ENCODE measurements around the gene PSMD13. TPM values are rescaled to one million over a fixed set of nuclear protein-coding genes. Genes with fewer than 3 reads are reported as not detected.

PSMD13 gene
- total RNA-seq, 1 experiment from 2014 or later: 141 TPM

DNA sequence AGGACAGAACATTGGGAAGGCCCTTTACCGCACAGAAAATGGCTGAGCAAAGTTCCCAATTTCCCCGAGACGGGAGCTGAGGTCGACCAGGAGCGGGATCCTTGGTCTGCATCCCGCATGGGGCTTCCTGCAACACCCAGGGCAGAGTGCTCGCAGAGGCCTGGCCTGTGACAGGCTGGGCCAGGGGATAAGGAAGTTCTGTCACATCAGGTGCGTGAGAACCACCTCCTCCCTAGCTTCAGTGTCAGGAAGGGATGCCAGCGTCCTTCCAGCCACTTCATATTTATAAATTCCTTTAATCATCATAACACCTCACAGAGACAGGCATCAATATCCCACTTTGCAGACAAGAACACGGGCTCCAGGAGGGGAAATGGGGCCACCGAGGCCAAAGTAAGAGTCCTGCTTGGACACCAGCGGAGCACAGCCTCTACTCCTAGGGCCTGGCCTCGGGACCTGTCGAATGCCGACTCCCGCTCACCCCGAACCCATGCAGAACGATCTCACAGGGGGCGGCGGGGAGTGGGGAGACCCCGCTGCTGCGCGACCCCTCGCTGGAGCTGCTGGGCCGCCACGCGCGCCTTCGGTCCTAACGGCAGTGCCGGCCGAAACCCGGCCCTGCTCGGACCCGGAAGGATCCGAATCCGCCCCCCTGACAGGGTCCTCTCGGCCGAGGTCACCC lies 30.1 kb upstream of the PSMD13 start:
- Mint-ChIP-seq H3K4me1 (peaks cover 5 to 17% of the 10 kb centered on the region in 2 experiments), H3K36me3 (ENCODE audit: insufficient read depth in 1 of 3, low read depth in 3 of 3) (peaks cover 22 to 55% (median 46%) of the 10 kb centered on the region in 3 experiments), H3K9me3 (no peaks in the 10 kb centered on the region; a peak in 1 of 5 replicates), H3K27me3 (ENCODE audit: low read depth) (no peaks in the 10 kb centered on the region; the same call in 1 of the 2 replicates), H3K27ac (peak overlapping the region; percentile 65 to 85 (median 68); a peak in 3 of 7 replicates), H3K4me3 (peak overlapping the region; percentile 93 to 97)
- H2BK15ac ChIP-seq (ENCODE audit: low read depth, low read length): no peak overlapping the region
- no CpG with 5 or more reads among the region's 39 CpGs for WGBS (ENCODE audit: extremely low coverage, insufficient read length, low lambda C conversion rate)
- no peak for DNase-seq
- H3K23ac ChIP-seq (ENCODE audit: insufficient read length, low read depth, low read length): no peak overlapping the region
- no peaks in the 10 kb centered on the region for H3K27me3 ChIP-seq (ENCODE audit: insufficient read depth, low read length)
- H2BK20ac ChIP-seq (ENCODE audit: low read depth, low read length, poor library complexity, severe bottlenecking): no peak overlapping the region
- H3K79me1 ChIP-seq (ENCODE audit: insufficient read depth, low read depth, low read length, poor library complexity, severe bottlenecking): peaks cover 5% of the 10 kb centered on the region
- no peak overlapping the region for H3K4ac ChIP-seq (ENCODE audit: low read depth, low read length)
- H3K9ac ChIP-seq (ENCODE audit: extremely low read depth, insufficient read length, low read length): peak overlapping the region; percentile 78
- no peak overlapping the region for H2BK120ac ChIP-seq (ENCODE audit: low read depth, low read length, poor library complexity, severe bottlenecking)
- no peaks in the 10 kb centered on the region for H4K20me1 ChIP-seq (ENCODE audit: control insufficient read depth, insufficient read depth, insufficient read length)
- no peaks in the 10 kb centered on the region; the same call in 1 of the 2 replicates for H3K79me2 ChIP-seq (ENCODE audit: insufficient read depth, low read length)
- H3K9me3 ChIP-seq (ENCODE audit: control insufficient read depth, low read depth, low read length): no peaks in the 10 kb centered on the region
- H3K27ac ChIP-seq (ENCODE audit: insufficient read length, low read depth, low read length): no peak overlapping the region
- H3T11ph ChIP-seq (ENCODE audit: low read length): no peak overlapping the region
- no peak overlapping the region for H2AFZ ChIP-seq (ENCODE audit: low read length)
- H3K56ac ChIP-seq (ENCODE audit: insufficient read length, low read depth, low read length): no peak overlapping the region
- peak overlapping the region; percentile 71 for H3K18ac ChIP-seq (ENCODE audit: insufficient read length, low read depth, low read length)
- H2AK5ac ChIP-seq (ENCODE audit: insufficient read length, low read length): no peak overlapping the region
- peak overlapping the region; percentile 82 for H3K14ac ChIP-seq (ENCODE audit: insufficient read depth, low read length)
- no peak overlapping the region for H4K5ac ChIP-seq (ENCODE audit: insufficient read length, low read depth, low read length)
- H3K23me2 ChIP-seq (ENCODE audit: insufficient read length, low read depth, low read length, poor library complexity, severe bottlenecking): peaks cover 21% of the 10 kb centered on the region
- peak overlapping the region; percentile 80 for H3K4me2 ChIP-seq (ENCODE audit: insufficient read depth, insufficient read length, low read length)
- H2BK5ac ChIP-seq (ENCODE audit: insufficient read length, low read length): no peak overlapping the region
- H4K91ac ChIP-seq (ENCODE audit: insufficient read length, low read depth, low read length): no peak overlapping the region
- H2BK12ac ChIP-seq (ENCODE audit: insufficient read length, low read depth, low read length): no peak overlapping the region
- no peaks in the 10 kb centered on the region; the same call in 1 of the 2 replicates for H3K4me1 ChIP-seq (ENCODE audit: insufficient read depth, low read length)
- TF ChIP-seq, protein P1, sequence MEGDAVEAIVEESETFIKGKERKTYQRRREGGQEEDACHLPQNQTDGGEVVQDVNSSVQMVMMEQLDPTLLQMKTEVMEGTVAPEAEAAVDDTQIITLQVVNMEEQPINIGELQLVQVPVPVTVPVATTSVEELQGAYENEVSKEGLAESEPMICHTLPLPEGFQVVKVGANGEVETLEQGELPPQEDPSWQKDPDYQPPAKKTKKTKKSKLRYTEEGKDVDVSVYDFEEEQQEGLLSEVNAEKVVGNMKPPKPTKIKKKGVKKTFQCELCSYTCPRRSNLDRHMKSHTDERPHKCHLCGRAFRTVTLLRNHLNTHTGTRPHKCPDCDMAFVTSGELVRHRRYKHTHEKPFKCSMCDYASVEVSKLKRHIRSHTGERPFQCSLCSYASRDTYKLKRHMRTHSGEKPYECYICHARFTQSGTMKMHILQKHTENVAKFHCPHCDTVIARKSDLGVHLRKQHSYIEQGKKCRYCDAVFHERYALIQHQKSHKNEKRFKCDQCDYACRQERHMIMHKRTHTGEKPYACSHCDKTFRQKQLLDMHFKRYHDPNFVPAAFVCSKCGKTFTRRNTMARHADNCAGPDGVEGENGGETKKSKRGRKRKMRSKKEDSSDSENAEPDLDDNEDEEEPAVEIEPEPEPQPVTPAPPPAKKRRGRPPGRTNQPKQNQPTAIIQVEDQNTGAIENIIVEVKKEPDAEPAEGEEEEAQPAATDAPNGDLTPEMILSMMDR (conservative IDR thresholded peaks at IDR 0.05): no peak
- H4K8ac ChIP-seq (replicated peaks; ENCODE audit: insufficient read length, low read depth, low read length): no peak overlapping the region

All from H9 (cell line).